ENCODE results near the gene FAXDC2.

- TF ChIP-seq, protein P1, sequence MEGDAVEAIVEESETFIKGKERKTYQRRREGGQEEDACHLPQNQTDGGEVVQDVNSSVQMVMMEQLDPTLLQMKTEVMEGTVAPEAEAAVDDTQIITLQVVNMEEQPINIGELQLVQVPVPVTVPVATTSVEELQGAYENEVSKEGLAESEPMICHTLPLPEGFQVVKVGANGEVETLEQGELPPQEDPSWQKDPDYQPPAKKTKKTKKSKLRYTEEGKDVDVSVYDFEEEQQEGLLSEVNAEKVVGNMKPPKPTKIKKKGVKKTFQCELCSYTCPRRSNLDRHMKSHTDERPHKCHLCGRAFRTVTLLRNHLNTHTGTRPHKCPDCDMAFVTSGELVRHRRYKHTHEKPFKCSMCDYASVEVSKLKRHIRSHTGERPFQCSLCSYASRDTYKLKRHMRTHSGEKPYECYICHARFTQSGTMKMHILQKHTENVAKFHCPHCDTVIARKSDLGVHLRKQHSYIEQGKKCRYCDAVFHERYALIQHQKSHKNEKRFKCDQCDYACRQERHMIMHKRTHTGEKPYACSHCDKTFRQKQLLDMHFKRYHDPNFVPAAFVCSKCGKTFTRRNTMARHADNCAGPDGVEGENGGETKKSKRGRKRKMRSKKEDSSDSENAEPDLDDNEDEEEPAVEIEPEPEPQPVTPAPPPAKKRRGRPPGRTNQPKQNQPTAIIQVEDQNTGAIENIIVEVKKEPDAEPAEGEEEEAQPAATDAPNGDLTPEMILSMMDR (tag by site-specific recombination; IDR thresholded peaks at IDR 0.05) = no peak
- no peak for TF ChIP-seq ZFHX2 (tag by site-specific recombination; conservative IDR thresholded peaks at IDR 0.05)
- no peak for TF ChIP-seq ZNF747 (tag by site-specific recombination; IDR thresholded peaks at IDR 0.05)
- no peak for TF ChIP-seq ZNF423 (tag by site-specific recombination; IDR thresholded peaks at IDR 0.05)
- no peak for TF ChIP-seq TRIM28 (IDR thresholded peaks at IDR 0.05; ENCODE audit: borderline replicate concordance, low read length)
Measured at GRCh38 chr5:154860123-154860522, 9.7 kb upstream of the FAXDC2 start.

Measured in HEK293 (cell line).